Vagina (tissue), 2 donors: Measurements from ENCODE around the gene EFNA1. TPM values are rescaled to one million over a fixed set of nuclear protein-coding genes. Genes with fewer than 3 reads are reported as not detected.

Experiments used
- DNase-seq, 2 donors: peaks; one replicate each; pipeline ENCODE4 v3.0.0-alpha.2; 2017; ENCODE audit errors: extremely low spot score in 2 of 2
- H3K27ac ChIP-seq: fragments of 200-600 bp; sonication (generic); one replicate; pipeline ENCODE4 v1.5.1; 2019
- H3K27me3 ChIP-seq: fragments of 200-600 bp; sonication (generic); one replicate; pipeline ENCODE4 v1.5.1; 2019
- H3K36me3 ChIP-seq, 2 donors: fragments of 200-600 bp; sonication (generic); one replicate each; pipeline ENCODE4 v1.5.1; 2017 to 2019
- H3K4me1 ChIP-seq: fragments of 200-600 bp; sonication (generic); one replicate; pipeline ENCODE4 v1.5.1; 2019
- H3K4me3 ChIP-seq, 2 donors: fragments of 200-600 bp; sonication (generic); 1 replicate in 1 of 2; 2 replicates in 1 of 2; pipeline ENCODE4 v1.5.1; 2016 to 2019
- H3K9me3 ChIP-seq: fragments of 200-600 bp; sonication (generic); one replicate; pipeline ENCODE4 v1.5.1; 2019
- POLR2A ChIP-seq, 2 donors: fragments of 450-650 bp; IDR thresholded peaks; one replicate each; pipeline ENCODE4 v1.6.1; 2017; ENCODE audit warnings: antibody characterized with exemption in 2 of 2, mild to moderate bottlenecking in 2 of 2, moderate library complexity in 2 of 2
- POLR2AphosphoS5 ChIP-seq, 2 donors: sonication (generic); formaldehyde crosslinking; IDR thresholded peaks; one replicate each; pipeline ENCODE4 v1.9.0; 2017; ENCODE audit warnings: antibody characterized with exemption in 2 of 2, mild to moderate bottlenecking in 2 of 2, low read depth in 1 of 2; ENCODE audit not compliant: insufficient read depth in 1 of 2
- intact Hi-C: fragments of 100-400 bp; cut with DNase I; formaldehyde crosslinking; loops from one replicate; pipeline ENCODE4 v1.15.1; 2023
- total RNA-seq: library from RNA; depleted of rRNA; stranded (reverse); fragments of >200 nt; gene quantifications from one replicate; pipeline ENCODE4 v1.2.3, GENCODE V29; 2016
- TF ChIP-seq, protein P1 (sequence below), 3 experiments: fragments of 450-650 bp in 2 of 3; fragments of 200-600 bp in 1 of 3; sonication (generic) in 1 of 3; IDR thresholded peaks; one replicate each; pipeline ENCODE4 v1.5.1; 2017 to 2019; ENCODE audit warnings: antibody characterized with exemption in 3 of 3, mild to moderate bottlenecking in 2 of 3, moderate library complexity in 2 of 3

EFNA1 gene
- total RNA-seq, 1 donor from 2014 or later, result 57.9 TPM

DNA sequence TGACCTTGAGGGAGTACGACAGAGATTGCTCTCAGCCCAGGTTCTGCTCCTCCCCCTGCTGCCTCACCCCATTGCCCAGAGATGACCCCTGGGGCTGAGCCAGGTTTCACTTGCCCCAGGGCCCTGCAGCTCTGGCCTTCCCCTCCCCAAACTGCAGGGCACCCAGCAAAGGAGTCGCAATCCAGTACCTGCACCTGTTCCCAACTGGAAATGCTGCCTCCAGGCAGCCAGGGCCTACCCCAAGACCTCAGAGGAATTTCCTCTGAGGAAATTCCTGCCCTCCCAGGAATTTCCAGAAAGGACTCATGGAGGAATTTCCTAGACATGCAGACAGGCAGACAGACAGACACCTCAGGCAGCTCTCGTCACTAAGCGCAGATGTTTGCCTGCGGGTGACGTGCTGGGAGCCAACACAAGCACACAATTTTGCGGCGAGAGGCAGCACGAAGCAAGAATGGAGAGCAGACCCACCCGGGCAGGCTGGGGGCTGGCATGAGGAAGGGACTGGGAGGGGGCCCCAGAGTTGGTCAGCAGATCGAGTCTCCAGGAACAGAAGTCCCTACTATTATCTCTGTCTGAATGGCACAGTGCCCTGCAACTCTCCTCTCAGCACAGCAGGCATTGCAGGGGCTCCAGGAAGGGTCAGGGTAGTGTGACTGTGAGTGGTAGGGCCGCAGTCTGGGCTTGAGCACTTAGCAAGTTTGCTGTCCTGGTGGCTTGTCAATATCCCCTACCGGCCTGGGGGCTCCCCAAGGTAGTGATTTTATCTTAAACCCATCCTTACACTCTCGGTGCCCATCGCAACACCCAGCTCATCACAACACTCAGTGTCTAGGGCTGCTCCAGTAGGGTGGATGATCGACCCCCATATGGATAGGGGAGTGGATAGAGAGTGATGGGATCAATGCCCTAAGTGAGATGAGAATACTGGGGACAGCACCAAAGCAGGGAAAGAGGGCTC is 2.9 kb upstream of the EFNA1 start:
- H3K4me3 ChIP-seq, result no peak overlapping the region
- intact Hi-C loops, result no loop called here
- no peaks in the 10 kb centered on the region for H3K27me3 ChIP-seq
- H3K9me3 ChIP-seq, result no peaks in the 10 kb centered on the region
- no peak for TF ChIP-seq POLR2A (IDR thresholded peaks at IDR 0.05)
- TF ChIP-seq POLR2AphosphoS5 (IDR thresholded peaks at IDR 0.05; ENCODE audit: insufficient read depth in 1 of 2, low read depth in 1 of 2), result no peak
- TF ChIP-seq, protein P1, sequence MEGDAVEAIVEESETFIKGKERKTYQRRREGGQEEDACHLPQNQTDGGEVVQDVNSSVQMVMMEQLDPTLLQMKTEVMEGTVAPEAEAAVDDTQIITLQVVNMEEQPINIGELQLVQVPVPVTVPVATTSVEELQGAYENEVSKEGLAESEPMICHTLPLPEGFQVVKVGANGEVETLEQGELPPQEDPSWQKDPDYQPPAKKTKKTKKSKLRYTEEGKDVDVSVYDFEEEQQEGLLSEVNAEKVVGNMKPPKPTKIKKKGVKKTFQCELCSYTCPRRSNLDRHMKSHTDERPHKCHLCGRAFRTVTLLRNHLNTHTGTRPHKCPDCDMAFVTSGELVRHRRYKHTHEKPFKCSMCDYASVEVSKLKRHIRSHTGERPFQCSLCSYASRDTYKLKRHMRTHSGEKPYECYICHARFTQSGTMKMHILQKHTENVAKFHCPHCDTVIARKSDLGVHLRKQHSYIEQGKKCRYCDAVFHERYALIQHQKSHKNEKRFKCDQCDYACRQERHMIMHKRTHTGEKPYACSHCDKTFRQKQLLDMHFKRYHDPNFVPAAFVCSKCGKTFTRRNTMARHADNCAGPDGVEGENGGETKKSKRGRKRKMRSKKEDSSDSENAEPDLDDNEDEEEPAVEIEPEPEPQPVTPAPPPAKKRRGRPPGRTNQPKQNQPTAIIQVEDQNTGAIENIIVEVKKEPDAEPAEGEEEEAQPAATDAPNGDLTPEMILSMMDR (IDR thresholded peaks at IDR 0.05), result no peak
- DNase-seq, result no peak
- peaks cover 63% of the 10 kb centered on the region for H3K4me1 ChIP-seq
- H3K36me3 ChIP-seq, result no peaks in the 10 kb centered on the region
- H3K27ac ChIP-seq, result peak overlapping the region; percentile 17

GRCh38 chr1:155125511-155125945 is 2.1 kb upstream of the EFNA1 start:
- Histone ChIP-seq H3K4me3 (no peak overlapping the region), H3K9me3 (no peaks in the 10 kb centered on the region), H3K4me1 (peaks cover 68% of the 10 kb centered on the region), H3K36me3 (no peaks in the 10 kb centered on the region), H3K27me3 (no peaks in the 10 kb centered on the region), H3K27ac (peak overlapping the region; percentile 92)
- TF ChIP-seq POLR2AphosphoS5 (IDR thresholded peaks at IDR 0.05; ENCODE audit: insufficient read depth in 1 of 2, low read depth in 1 of 2), result no peak
- TF ChIP-seq, protein P1 (IDR thresholded peaks at IDR 0.05), result no peak
- TF ChIP-seq POLR2A (IDR thresholded peaks at IDR 0.05), result no peak
- intact Hi-C loops, result no loop called here
- no peak for DNase-seq

- intact Hi-C loops, result no loop called here
- H3K27me3 ChIP-seq, result no peaks in the 10 kb centered on the region
- no peak for DNase-seq
- H3K36me3 ChIP-seq, result no peaks in the 10 kb centered on the region
- H3K9me3 ChIP-seq, result no peaks in the 10 kb centered on the region
- H3K27ac ChIP-seq, result peak overlapping the region; percentile 92
- H3K4me3 ChIP-seq, result peak overlapping the region; percentile 78 to 88
- peaks cover 73% of the 10 kb centered on the region for H3K4me1 ChIP-seq
- TF ChIP-seq POLR2AphosphoS5 (IDR thresholded peaks at IDR 0.05; ENCODE audit: insufficient read depth in 1 of 2, low read depth in 1 of 2), result peak in 1 of 2 donors; percentile 50
- no peak for TF ChIP-seq POLR2A (IDR thresholded peaks at IDR 0.05)
Measured at GRCh38 chr1:155125946-155126555, 1.6 kb upstream of the EFNA1 start.

DNA sequence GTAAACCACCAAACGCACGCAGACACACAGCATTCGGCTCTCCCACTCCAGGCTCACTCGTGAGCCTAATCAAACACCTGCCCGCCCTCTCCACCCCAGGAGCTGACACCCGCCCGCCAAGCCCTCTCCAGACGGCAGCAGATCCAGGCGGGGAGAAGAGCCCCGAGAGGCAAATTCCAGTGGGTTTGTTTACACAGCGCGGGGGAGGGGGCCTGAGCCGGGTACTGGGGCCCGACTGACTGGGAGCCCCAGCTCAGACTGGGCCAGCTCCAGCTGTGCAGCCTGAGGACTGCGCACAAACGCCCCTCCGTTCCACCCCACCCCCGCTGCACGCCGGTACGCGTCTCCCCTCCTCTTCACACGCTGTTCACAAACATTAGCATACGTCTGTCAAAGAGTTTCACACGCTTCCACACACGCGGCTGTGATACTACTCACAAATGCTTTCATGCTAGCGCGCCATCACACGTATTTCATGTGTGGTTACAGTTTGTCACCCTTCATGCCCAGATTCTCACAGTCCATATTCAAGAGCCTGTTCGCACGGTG is 1.0 kb upstream of the EFNA1 start:
- Histone ChIP-seq H3K4me1 (peaks cover 79% of the 10 kb centered on the region), H3K4me3 (peak overlapping the region; percentile 78 to 88), H3K27ac (peak overlapping the region; percentile 92), H3K9me3 (no peaks in the 10 kb centered on the region), H3K27me3 (no peaks in the 10 kb centered on the region), H3K36me3 (peaks cover 0 to 4% of the 10 kb centered on the region in 2 donors)
- TF ChIP-seq, protein P1 (IDR thresholded peaks at IDR 0.05), result no peak
- no peak for DNase-seq
- intact Hi-C loops, result no loop called here

- Histone ChIP-seq H3K4me1 (peaks cover 90% of the 10 kb centered on the region), H3K27me3 (no peaks in the 10 kb centered on the region)
- intact Hi-C loops, result no loop called here
Measured at GRCh38 chr1:155127967-155128754, 485 bp downstream of the EFNA1 start.

More at GRCh38 chr1:155127967-155128754, 485 bp downstream of the EFNA1 start:
- H3K27ac ChIP-seq, result peak overlapping the region; percentile 92
- H3K36me3 ChIP-seq, result peaks cover 0 to 19% of the 10 kb centered on the region in 2 donors
- peak overlapping the region; percentile 78 to 88 for H3K4me3 ChIP-seq
- TF ChIP-seq POLR2AphosphoS5 (IDR thresholded peaks at IDR 0.05; ENCODE audit: insufficient read depth in 1 of 2, low read depth in 1 of 2) (peak in 1 of 2 donors; percentile 77), POLR2A (IDR thresholded peaks at IDR 0.05) (no peak)
- H3K9me3 ChIP-seq, result no peaks in the 10 kb centered on the region
- DNase-seq, result no peak
